A673 (cell line): ENCODE measurements around the gene ACTN4. TPM values are rescaled to one million over a fixed set of nuclear protein-coding genes. Genes with fewer than 3 reads are reported as not detected.

Experiments used
- BruUV-seq: library from RNA; stranded (reverse); fragments of 400-500 nt; replicated peaks from 2 replicates; lab custom pipeline; 2021; lab: Mats Ljungman, UMichigan
- CTCF ChIA-PET: fragments of 300-600 bp; sonication (Branson Sonifier 250); formaldehyde crosslinking; loops from one replicate; lab custom pipeline; 2022; ENCODE audit warnings: antibody characterized with exemption; lab: Charles Lee
- POLR2A ChIA-PET: fragments of 300-600 bp; sonication (Branson Sonifier 250); formaldehyde crosslinking; loops from one replicate; lab custom pipeline; 2022; ENCODE audit warnings: antibody characterized with exemption; ENCODE audit not compliant: low non-redundant PET; lab: Charles Lee
- DNase-seq: peaks from one replicate; pipeline ENCODE4 v3.0.0-alpha.2; 2015; ENCODE audit warnings: low spot score
- H3K27ac ChIP-seq: fragments of 200-600 bp; sonication (generic); 2 replicates; pipeline ENCODE4 v1.5.1; 2016; ENCODE audit warnings: mixed run types, low read depth, mild to moderate bottlenecking, mixed read lengths, antibody characterized with exemption, low read length; ENCODE audit not compliant: poor library complexity, severe bottlenecking
- H3K27me3 ChIP-seq: fragments of 200-600 bp; sonication (generic); replicated peaks from 2 replicates; pipeline ENCODE4 v1.6.1; 2017; ENCODE audit warnings: mixed run types, low read depth, mild to moderate bottlenecking, mixed read lengths, antibody characterized with exemption, low read length; ENCODE audit not compliant: insufficient read depth, poor library complexity
- H3K36me3 ChIP-seq: fragments of 200-600 bp; sonication (generic); 2 replicates; pipeline ENCODE4 v1.6.1; 2016; ENCODE audit warnings: mixed run types, mild to moderate bottlenecking, mixed read lengths, antibody characterized with exemption, low read length; ENCODE audit not compliant: insufficient read depth, poor library complexity, severe bottlenecking
- H3K4me1 ChIP-seq: fragments of 200-600 bp; sonication (generic); 2 replicates; pipeline ENCODE4 v1.6.1; 2017; ENCODE audit warnings: mixed run types, mild to moderate bottlenecking, mixed read lengths, antibody characterized with exemption, low read length; ENCODE audit not compliant: insufficient read depth, poor library complexity, severe bottlenecking
- H3K4me3 ChIP-seq: fragments of 200-600 bp; sonication (generic); 2 replicates; pipeline ENCODE4 v1.5.1; 2016; ENCODE audit warnings: low read depth, mixed run types, mild to moderate bottlenecking, mixed read lengths, low read length; ENCODE audit not compliant: poor library complexity, severe bottlenecking
- H3K9me3 ChIP-seq: fragments of 200-600 bp; sonication (generic); 2 replicates; pipeline ENCODE4 v1.6.1; 2016; ENCODE audit warnings: mixed run types, low read depth, mild to moderate bottlenecking, mixed read lengths, antibody characterized with exemption, low read length; ENCODE audit not compliant: poor library complexity, severe bottlenecking
- CTCF ChIP-seq: fragments of 300-800, 200-600 bp; sonication (generic); conservative IDR thresholded peaks from 2 replicates; pipeline ENCODE4 v1.5.1; 2017; ENCODE audit warnings: low read depth, mild to moderate bottlenecking, antibody characterized with exemption, low read length, moderate library complexity, mixed read lengths
- EZH2 ChIP-seq: fragments of 200-600 bp; sonication (generic); IDR thresholded peaks from 2 replicates; pipeline ENCODE4 v1.6.1; 2017; ENCODE audit warnings: borderline replicate concordance, low read depth, mild to moderate bottlenecking, mixed read lengths, antibody characterized with exemption, low read length; ENCODE audit not compliant: poor library complexity, severe bottlenecking
- intact Hi-C: fragments of 100-400 bp; cut with micrococcal nuclease; formaldehyde crosslinking; loops from one replicate; pipeline ENCODE4 v1.10.0; 2022; ENCODE audit not compliant: unreplicated experiment
- total RNA-seq: library from RNA; stranded (reverse); gene quantifications from 2 replicates; pipeline ENCODE4 v1.2.3, GENCODE V29; 2021

Gene ACTN4
- total RNA-seq, 1 experiment from 2014 or later: 397 TPM

GRCh38 chr19:38719761-38720558 is 72.5 kb downstream of the ACTN4 start:
- TF ChIP-seq EZH2 (no peak), CTCF (no peak)
- intact Hi-C loops: no loop called here
- peaks cover 52% of the 10 kb centered on the region for H3K36me3 ChIP-seq
- H3K27me3 ChIP-seq: no peaks in the 10 kb centered on the region
- no peak overlapping the region for H3K4me3 ChIP-seq
- H3K4me1 ChIP-seq: no peaks in the 10 kb centered on the region
- no peak overlapping the region for H3K27ac ChIP-seq
- CTCF ChIA-PET: no interaction called here
- no TSS peak for BruUV-seq
- POLR2A ChIA-PET: no interaction called here
- DNase-seq: no peak
- H3K9me3 ChIP-seq: no peaks in the 10 kb centered on the region

GRCh38 chr19:38720559-38721236 is 73.2 kb downstream of the ACTN4 start:
- H3K27me3 ChIP-seq: no peaks in the 10 kb centered on the region
- ChIA-PET POLR2A (no interaction called here), CTCF (no interaction called here)
- no peak overlapping the region for H3K4me3 ChIP-seq
- no TSS peak for BruUV-seq
- H3K27ac ChIP-seq: no peak overlapping the region
- no peaks in the 10 kb centered on the region for H3K4me1 ChIP-seq
- peaks cover 60% of the 10 kb centered on the region for H3K36me3 ChIP-seq
- TF ChIP-seq EZH2: no peak
- no peak for TF ChIP-seq CTCF
- no peak for DNase-seq
- intact Hi-C loops: no loop called here
- no peaks in the 10 kb centered on the region for H3K9me3 ChIP-seq

GRCh38 chr19:38721496-38721895 is 74.0 kb downstream of the ACTN4 start:
- peaks cover 65% of the 10 kb centered on the region for H3K36me3 ChIP-seq
- no peaks in the 10 kb centered on the region for H3K27me3 ChIP-seq
- H3K4me1 ChIP-seq: no peaks in the 10 kb centered on the region
- H3K27ac ChIP-seq: no peak overlapping the region
- H3K9me3 ChIP-seq: no peaks in the 10 kb centered on the region
- ChIA-PET CTCF (no interaction called here), POLR2A (no interaction called here)
- H3K4me3 ChIP-seq: no peak overlapping the region
- no peak for DNase-seq
- intact Hi-C loops: no loop called here
- no peak for TF ChIP-seq CTCF
- TF ChIP-seq EZH2: no peak
- no TSS peak for BruUV-seq
